ENCODE data around the gene FARP2. TPM values are rescaled to one million over a fixed set of nuclear protein-coding genes. Genes with fewer than 3 reads are reported as not detected.
"Not testable (repeated sequence)": the region's sequence is repeated elsewhere in the genome, so short reads cannot be mapped to it uniquely, and the experiment has no call there.

The FARP2 gene
- total RNA-seq, 6 donors from 2014 or later = 33.4 to 96.4 (median 42.2) TPM

DNA sequence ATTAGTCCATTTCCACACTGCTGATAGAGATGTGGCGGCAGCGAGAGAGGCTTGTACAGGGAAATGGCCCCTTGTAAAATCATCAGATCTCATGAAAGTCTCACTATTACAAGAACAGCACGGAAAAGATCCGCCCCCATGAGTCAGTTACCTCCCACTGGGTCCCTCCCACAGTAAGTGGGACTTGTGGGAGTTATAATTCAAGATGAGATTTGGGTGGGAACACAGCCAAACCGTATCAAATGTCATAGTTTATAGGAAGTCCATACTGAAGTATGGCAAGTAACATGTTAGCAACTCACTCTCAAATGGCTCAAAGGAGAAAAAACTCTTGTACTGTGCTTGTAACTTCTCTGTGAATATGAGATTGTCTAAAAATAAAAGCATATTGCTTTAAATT lies 56.1 kb downstream of the FARP2 start:
- no peak for TF ChIP-seq EP300 (IDR thresholded peaks at IDR 0.05)
- TF ChIP-seq POLR2A (IDR thresholded peaks at IDR 0.05) = no peak
- TF ChIP-seq POLR2AphosphoS5 (IDR thresholded peaks at IDR 0.05) = no peak
- TF ChIP-seq, protein P1, sequence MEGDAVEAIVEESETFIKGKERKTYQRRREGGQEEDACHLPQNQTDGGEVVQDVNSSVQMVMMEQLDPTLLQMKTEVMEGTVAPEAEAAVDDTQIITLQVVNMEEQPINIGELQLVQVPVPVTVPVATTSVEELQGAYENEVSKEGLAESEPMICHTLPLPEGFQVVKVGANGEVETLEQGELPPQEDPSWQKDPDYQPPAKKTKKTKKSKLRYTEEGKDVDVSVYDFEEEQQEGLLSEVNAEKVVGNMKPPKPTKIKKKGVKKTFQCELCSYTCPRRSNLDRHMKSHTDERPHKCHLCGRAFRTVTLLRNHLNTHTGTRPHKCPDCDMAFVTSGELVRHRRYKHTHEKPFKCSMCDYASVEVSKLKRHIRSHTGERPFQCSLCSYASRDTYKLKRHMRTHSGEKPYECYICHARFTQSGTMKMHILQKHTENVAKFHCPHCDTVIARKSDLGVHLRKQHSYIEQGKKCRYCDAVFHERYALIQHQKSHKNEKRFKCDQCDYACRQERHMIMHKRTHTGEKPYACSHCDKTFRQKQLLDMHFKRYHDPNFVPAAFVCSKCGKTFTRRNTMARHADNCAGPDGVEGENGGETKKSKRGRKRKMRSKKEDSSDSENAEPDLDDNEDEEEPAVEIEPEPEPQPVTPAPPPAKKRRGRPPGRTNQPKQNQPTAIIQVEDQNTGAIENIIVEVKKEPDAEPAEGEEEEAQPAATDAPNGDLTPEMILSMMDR (IDR thresholded peaks at IDR 0.05) = no peak
- DNase-seq = no peak
- no peak for ATAC-seq (ENCODE audit: low FRiP score in 2 of 2)
- Histone ChIP-seq H3K9me3 (no peaks in the 10 kb centered on the region), H3K36me3 (peaks cover 0 to 94% (median 50%) of the 10 kb centered on the region in 4 donors), H3K27ac (no peak overlapping the region), H3K4me1 (no peaks in the 10 kb centered on the region), H3K4me3 (no peak overlapping the region), H3K27me3 (no peaks in the 10 kb centered on the region)
- WGBS, 2 donors = 75 to 76% methylated on average over 5 of the region's 5 CpGs

DNA sequence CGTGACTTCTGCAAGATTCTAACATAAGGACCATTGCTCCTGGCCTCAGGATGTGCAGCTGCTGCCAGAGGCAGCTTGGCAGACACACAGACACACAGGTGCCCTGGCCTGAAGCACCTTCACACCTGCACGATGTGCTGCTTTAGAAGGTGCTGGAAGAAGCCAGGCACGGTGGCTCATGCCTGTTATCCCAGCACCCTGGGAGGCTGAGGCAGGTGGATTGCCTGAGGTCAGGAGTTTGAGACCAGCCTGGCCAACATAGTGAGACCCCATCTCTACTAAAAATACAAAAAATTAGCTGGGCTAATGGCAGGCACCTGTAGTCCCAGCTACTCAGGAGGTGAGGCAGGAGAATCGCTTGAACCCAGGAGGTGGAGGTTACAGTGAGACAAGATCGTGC lies 57.4 kb downstream of the FARP2 start:
- not testable (repeated sequence) for H3K4me3 ChIP-seq; H3K27me3 ChIP-seq; DNase-seq; ATAC-seq (ENCODE audit: low FRiP score in 2 of 2); H3K9me3 ChIP-seq; H3K4me1 ChIP-seq; H3K27ac ChIP-seq
- 96 to 100% methylated on average over 5 of the region's 5 CpGs for WGBS, 2 donors
- peaks cover 0 to 99% (median 51%) of the 10 kb centered on the region in 4 donors for H3K36me3 ChIP-seq

DNA sequence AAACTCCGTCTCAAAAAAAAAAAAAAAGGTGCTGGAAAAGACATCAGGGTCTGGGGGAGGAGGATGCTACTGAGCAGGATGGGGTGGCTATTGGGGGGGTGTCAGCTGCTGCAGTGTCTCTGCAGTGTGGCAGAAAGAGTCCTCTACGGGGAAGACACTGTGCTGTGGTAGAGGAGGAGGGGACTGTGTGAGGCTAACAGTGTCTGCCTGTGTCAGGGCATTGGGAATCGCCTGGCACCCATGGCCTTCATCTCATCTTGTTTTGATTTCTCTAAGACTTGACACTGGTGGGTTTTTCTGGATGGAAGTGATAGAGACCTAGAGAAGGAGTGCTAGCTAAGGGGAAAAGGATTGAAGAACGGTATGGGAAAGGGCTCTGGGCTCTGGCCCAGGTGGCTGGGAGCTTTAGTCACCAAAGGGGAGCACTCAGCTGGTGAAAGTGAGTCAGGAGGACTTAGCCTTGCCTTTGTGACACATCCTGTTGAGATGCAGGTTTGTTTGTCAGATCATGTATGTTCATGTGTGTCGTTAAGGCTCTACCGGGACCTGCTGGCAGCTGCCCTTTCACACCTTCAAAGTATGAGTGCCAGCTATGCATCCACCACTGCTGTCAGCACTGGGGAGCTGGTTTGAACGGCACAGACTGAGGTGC lies 58.0 kb downstream of the FARP2 start:
- 82 to 92% methylated on average over 5 to 7 of the region's 7 CpGs for WGBS, 2 donors

DNA sequence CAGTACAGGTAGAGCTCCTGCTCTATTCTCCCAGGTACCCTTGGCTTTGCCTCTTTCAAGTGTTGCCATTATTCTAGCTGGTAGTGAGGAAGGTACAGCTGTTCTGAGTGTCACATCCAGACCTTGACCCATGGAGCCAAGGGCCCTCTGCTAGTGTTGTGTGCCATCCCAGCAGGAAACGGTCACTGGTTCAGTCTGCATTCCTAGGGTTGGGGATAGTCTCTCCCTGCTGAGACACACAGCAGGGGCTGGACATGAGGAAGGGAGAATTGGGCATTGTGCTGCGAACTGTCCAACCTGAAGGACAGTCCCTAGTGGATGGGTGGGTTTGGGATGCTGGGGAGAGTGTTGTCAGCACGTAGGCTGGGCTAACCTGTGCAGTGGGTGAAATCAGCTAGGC lies 59.1 kb downstream of the FARP2 start:
- Histone ChIP-seq H3K4me3 (no peak overlapping the region), H3K27me3 (no peaks in the 10 kb centered on the region), H3K9me3 (no peaks in the 10 kb centered on the region), H3K4me1 (no peaks in the 10 kb centered on the region), H3K27ac (no peak overlapping the region), H3K36me3 (peaks cover 3 to 94% (median 49%) of the 10 kb centered on the region in 4 donors)
- DNase-seq (no peak), ATAC-seq (ENCODE audit: low FRiP score in 2 of 2) (no peak)
- WGBS, 2 donors = 74 to 98% methylated on average over 3 of the region's 3 CpGs
- TF ChIP-seq POLR2A (IDR thresholded peaks at IDR 0.05) (no peak), EP300 (IDR thresholded peaks at IDR 0.05) (no peak), POLR2AphosphoS5 (IDR thresholded peaks at IDR 0.05) (no peak)
- TF ChIP-seq, protein P1 (IDR thresholded peaks at IDR 0.05) = no peak

More for the DNA sequence above, 58.0 kb downstream of the FARP2 start:
- TF ChIP-seq POLR2A (IDR thresholded peaks at IDR 0.05) = no peak
- TF ChIP-seq, protein P1 (IDR thresholded peaks at IDR 0.05) = no peak
- DNase-seq (no peak), ATAC-seq (ENCODE audit: low FRiP score in 2 of 2) (no peak)
- H3K9me3 ChIP-seq = no peaks in the 10 kb centered on the region
- H3K4me3 ChIP-seq = no peak overlapping the region
- H3K36me3 ChIP-seq = peaks cover 2 to 100% (median 53%) of the 10 kb centered on the region in 4 donors
- no peaks in the 10 kb centered on the region for H3K27me3 ChIP-seq
- no peaks in the 10 kb centered on the region for H3K4me1 ChIP-seq
- no peak overlapping the region for H3K27ac ChIP-seq

DNA sequence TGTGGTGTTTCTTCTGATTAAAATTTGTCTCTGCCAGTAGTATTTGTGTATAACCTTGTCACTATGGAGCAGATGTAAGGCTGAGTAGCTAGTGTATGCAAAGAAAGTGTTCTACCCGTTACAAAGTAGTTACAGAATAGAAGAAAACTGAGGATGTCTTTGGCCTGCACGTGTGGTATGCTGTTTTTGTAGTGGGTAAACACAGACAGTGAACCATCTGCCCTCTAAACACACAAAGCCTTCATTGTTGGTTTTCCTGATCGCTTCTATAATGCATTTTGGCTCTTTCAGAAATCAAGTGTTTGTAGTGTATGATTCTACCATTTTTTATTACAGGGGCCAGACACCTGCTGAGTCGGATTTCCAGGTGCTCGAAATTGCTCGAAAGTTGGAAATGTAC lies 61.5 kb downstream of the FARP2 start:
- Histone ChIP-seq H3K9me3 (no peaks in the 10 kb centered on the region), H3K4me3 (no peak overlapping the region), H3K27ac (no peak overlapping the region), H3K4me1 (no peaks in the 10 kb centered on the region), H3K36me3 (peaks cover 3 to 90% (median 47%) of the 10 kb centered on the region in 4 donors), H3K27me3 (no peaks in the 10 kb centered on the region)
- WGBS, 2 donors = 86 to 88% methylated on average over 6 of the region's 6 CpGs
- DNase-seq (no peak), ATAC-seq (ENCODE audit: low FRiP score in 2 of 2) (no peak)
- TF ChIP-seq POLR2A (IDR thresholded peaks at IDR 0.05) = no peak
- no peak for TF ChIP-seq POLR2AphosphoS5 (IDR thresholded peaks at IDR 0.05)
- TF ChIP-seq, protein P1 (IDR thresholded peaks at IDR 0.05) = no peak
- TF ChIP-seq EP300 (IDR thresholded peaks at IDR 0.05) = no peak
